Lower leg skin (tissue), 4 donors: ENCODE measurements around the gene GSTM2. TPM values are rescaled to one million over a fixed set of nuclear protein-coding genes. Genes with fewer than 3 reads are reported as not detected.
A peak's percentile ranks its signal among the peaks of the same experiment; 100 is the strongest.

Experiments used
- DNase-seq, 2 donors: peaks; one replicate each; pipeline ENCODE4 v3.0.0-alpha.2; 2019; ENCODE audit warnings: low spot score in 2 of 2
- H3K4me3 ChIP-seq: fragments of 200-600 bp; sonication (generic); 2 replicates; pipeline ENCODE4 v1.5.1; 2017; ENCODE audit warnings: mild to moderate bottlenecking, low read depth; ENCODE audit not compliant: poor library complexity, severe bottlenecking
- POLR2A ChIP-seq, 2 donors: fragments of 450-650 bp; IDR thresholded peaks; one replicate each; pipeline ENCODE4 v1.6.1; 2016 to 2017; ENCODE audit warnings: antibody characterized with exemption in 2 of 2, mild to moderate bottlenecking in 1 of 2, moderate library complexity in 1 of 2
- WGBS, 2 donors: methylation state at CpG; one replicate each; pipeline ENCODE4 v1.1.5; 2018; 5-methylcytosine and 5-hydroxymethylcytosine counted together
- intact Hi-C: fragments of 100-400 bp; cut with DNase I; formaldehyde crosslinking; loops from one replicate; pipeline ENCODE4 v1.15.0; 2023; ENCODE audit warnings: low total_unique reads
- total RNA-seq, 4 donors: library from RNA; depleted of rRNA; stranded (reverse); fragments of >200 nt; gene quantifications; one replicate each; pipeline ENCODE4 v1.1.0, GENCODE V29; 2016
- TF ChIP-seq, protein P1 (sequence below), 3 donors: fragments of 450-650 bp; IDR thresholded peaks; one replicate each; pipeline ENCODE4 v1.5.1; 2016; ENCODE audit warnings: antibody characterized with exemption in 3 of 3, mild to moderate bottlenecking in 3 of 3, moderate library complexity in 2 of 3

The GSTM2 gene
- total RNA-seq, 4 donors from 2014 or later: 48.1 to 183 (median 57.2) TPM

DNA sequence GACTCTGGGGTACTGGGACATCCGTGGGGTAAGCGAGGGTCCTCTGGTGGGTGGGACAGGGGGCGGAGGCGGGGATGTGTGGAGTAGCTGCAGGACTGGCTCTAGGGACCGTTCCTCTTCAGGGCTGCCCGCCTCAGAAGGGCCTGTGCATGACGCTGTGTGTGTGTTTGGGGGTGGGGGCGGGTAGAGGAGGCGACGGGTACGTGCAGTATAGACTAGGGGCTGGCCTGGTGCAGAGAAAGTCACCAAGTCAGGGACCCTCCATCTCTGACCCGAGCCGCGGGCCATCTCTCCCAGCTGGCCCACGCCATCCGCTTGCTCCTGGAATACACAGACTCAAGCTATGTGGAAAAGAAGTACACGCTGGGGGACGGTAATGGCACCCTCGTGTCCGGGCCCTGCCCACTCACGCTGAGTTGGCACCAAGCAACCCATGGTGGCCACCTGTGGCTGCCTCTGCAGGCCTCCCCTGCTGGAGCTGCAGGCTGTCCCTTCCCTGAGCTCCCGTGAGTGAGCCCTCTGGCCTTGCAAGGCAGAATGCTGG is 44.5 kb downstream of the GSTM2 start:
- WGBS, 2 donors: 72 to 77% methylated on average over 15 to 22 of the region's 22 CpGs
- TF ChIP-seq, protein P1, sequence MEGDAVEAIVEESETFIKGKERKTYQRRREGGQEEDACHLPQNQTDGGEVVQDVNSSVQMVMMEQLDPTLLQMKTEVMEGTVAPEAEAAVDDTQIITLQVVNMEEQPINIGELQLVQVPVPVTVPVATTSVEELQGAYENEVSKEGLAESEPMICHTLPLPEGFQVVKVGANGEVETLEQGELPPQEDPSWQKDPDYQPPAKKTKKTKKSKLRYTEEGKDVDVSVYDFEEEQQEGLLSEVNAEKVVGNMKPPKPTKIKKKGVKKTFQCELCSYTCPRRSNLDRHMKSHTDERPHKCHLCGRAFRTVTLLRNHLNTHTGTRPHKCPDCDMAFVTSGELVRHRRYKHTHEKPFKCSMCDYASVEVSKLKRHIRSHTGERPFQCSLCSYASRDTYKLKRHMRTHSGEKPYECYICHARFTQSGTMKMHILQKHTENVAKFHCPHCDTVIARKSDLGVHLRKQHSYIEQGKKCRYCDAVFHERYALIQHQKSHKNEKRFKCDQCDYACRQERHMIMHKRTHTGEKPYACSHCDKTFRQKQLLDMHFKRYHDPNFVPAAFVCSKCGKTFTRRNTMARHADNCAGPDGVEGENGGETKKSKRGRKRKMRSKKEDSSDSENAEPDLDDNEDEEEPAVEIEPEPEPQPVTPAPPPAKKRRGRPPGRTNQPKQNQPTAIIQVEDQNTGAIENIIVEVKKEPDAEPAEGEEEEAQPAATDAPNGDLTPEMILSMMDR (IDR thresholded peaks at IDR 0.05): no peak
- no peak for TF ChIP-seq POLR2A (IDR thresholded peaks at IDR 0.05)
- no peak for DNase-seq
- intact Hi-C loops: no loop called here
- no peak overlapping the region for H3K4me3 ChIP-seq

DNA sequence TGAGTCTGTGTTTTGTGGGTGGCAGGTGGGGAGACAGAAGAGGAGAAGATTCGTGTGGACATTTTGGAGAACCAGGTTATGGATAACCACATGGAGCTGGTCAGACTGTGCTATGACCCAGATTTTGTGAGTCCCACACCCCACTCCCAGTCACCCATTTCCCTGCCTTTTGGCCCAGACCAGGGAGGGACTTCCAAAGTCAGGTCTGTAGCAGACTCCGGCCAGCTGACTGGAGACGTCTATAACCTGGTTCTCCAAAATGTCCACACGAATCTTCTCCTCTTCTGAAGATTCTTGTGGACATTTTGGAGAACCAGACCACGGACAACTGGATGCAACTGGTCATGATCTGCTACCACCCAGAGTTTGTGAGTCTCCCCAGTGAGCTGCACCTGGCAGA is 45.8 kb downstream of the GSTM2 start:
- no peak for DNase-seq
- TF ChIP-seq POLR2A (IDR thresholded peaks at IDR 0.05): no peak
- TF ChIP-seq, protein P1 (IDR thresholded peaks at IDR 0.05): no peak
- intact Hi-C loops: no loop called here
- H3K4me3 ChIP-seq: no peak overlapping the region
- WGBS, 2 donors: 92 to 96% methylated on average over 5 of the region's 5 CpGs

DNA sequence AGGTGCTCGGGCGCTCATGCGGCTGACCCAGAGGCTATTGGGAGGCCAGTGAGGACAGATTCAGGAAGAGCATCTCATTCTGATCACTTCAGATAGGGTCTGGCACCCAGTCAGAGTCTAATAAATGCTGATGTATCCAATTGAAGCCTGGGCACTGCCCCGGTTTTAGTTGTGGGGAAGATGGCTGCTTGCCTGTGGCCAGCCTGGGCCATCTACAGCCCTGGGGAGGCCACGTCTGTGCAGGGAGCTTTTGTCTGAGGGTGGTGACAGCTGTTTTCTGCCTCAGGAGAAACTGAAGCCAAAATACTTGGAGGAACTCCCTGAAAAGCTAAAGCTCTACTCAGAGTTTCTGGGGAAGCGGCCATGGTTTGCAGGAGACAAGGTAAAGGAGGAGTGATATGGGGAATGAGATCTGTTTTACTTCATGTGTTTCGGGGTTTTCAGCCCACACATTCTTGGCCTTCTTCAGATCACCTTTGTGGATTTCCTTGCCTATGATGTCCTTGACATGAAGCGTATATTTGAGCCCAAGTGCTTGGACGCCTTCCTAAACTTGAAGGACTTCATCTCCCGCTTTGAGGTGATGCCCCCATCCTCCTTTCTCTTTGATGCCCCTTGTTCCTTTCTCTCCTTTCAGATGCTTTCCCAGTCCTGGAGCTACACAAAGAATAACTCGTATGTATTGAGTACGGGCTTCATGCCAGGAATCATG is 47.0 kb downstream of the GSTM2 start:
- H3K4me3 ChIP-seq: no peak overlapping the region
- intact Hi-C loops: no loop called here
- TF ChIP-seq, protein P1 (IDR thresholded peaks at IDR 0.05): no peak
- no peak for TF ChIP-seq POLR2A (IDR thresholded peaks at IDR 0.05)
- DNase-seq: peak in 1 of 2 donors; percentile 10
- WGBS, 2 donors: 78 to 82% methylated on average over 12 of the region's 12 CpGs

DNA sequence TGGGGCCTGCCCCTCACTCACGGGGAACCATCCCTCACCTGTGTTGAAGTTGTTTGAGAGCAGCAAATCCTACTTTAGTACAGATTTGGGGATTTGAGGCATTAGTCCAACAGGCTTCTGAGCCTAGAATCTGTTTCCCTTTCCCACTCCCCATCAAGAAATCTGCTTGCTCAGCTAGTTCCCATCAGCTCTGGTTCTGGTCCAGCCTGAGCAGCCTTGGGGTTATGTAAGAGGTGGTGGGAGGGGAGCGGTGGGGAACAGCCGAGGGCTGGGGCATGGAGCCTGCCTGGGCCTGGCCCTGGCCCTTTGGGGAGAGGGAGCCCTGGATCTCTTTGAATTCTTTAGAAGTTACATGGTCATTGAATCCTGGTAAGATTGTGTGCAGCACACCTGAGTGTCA is 48.3 kb downstream of the GSTM2 start:
- H3K4me3 ChIP-seq: no peak overlapping the region
- 45 to 55% methylated on average over 3 of the region's 3 CpGs for WGBS, 2 donors
- DNase-seq: peak in 1 of 2 donors; percentile 10
- intact Hi-C loops: no loop called here
- TF ChIP-seq, protein P1 (IDR thresholded peaks at IDR 0.05): no peak
- TF ChIP-seq POLR2A (IDR thresholded peaks at IDR 0.05): no peak

DNA sequence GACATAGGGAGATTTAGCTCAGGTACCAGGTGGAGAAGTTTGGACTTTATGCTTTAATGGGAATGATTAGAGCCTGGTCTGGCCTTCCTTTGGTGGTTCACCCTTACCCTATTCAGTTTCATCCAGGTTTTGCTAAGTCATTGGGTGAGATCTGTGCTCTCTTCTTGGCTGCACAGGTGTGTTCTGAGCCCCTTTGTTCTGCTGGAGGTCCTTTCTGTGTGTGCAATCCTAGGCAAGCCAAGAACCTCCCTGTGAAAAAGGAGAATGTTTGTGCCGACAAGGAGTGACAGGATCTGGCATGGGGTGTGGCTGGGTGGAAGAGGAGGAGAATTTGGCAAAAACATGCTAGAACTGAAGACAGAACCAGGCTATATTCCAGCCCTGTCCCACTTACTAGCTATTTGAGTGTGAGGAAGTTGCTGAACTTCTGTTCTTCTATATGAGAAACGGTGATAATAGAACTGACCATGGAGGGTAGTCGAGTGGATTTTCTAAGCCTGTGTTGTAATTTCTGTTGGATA is 48.8 kb downstream of the GSTM2 start:
- TF ChIP-seq POLR2A (IDR thresholded peaks at IDR 0.05): no peak
- TF ChIP-seq, protein P1 (IDR thresholded peaks at IDR 0.05): no peak
- WGBS, 2 donors: 31 to 34% methylated on average over 3 of the region's 3 CpGs
- intact Hi-C loops: no loop called here
- H3K4me3 ChIP-seq: no peak overlapping the region
- peak in 1 of 2 donors; percentile 27 for DNase-seq
